Superior temporal gyrus (tissue), 1 donor: Measurements from ENCODE around the gene AASDHPPT.

Source experiments
- DNase-seq: peaks from one replicate; pipeline ENCODE4 v3.0.0-alpha.2; 2016; ENCODE audit errors: extremely low spot score

The AASDHPPT gene

GRCh38 chr11:106086135-106086534 is 8.7 kb downstream of the AASDHPPT start:
- no peak for DNase-seq

GRCh38 chr11:106086850-106087249 is 9.4 kb downstream of the AASDHPPT start:
- DNase-seq, result peak; percentile 64

- peak; percentile 88 for DNase-seq
Observed at GRCh38 chr11:106087815-106088435, 10.5 kb downstream of the AASDHPPT start.

DNA sequence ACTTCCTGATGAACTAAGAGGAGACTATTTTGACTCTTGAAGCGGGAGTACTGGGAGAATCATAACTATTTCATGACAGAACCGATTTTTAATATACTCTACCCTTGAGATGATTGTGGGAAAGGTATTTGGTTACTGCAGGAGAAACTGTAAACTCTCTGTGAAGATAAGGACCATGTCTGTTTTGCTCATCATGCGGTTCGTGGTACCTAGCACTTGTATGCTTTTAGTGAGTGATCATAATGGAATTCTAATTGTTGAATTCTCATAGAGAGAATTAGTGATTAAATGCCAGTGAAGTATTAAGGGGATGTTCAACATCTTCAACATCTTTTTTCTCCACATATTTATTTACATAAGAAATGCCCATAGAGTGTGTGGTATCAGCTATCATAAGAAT is 11.4 kb downstream of the AASDHPPT start:
- DNase-seq, result no peak

GRCh38 chr11:106091480-106092123 is 14.1 kb downstream of the AASDHPPT start:
- no peak for DNase-seq

- DNase-seq, result no peak
Observed at GRCh38 chr11:106092446-106092845, 15.0 kb downstream of the AASDHPPT start.

- DNase-seq, result no peak
Observed at GRCh38 chr11:106098893-106099553, 21.6 kb downstream of the AASDHPPT start.

GRCh38 chr11:106101370-106101769 is 23.9 kb downstream of the AASDHPPT start:
- DNase-seq, result no peak

DNA sequence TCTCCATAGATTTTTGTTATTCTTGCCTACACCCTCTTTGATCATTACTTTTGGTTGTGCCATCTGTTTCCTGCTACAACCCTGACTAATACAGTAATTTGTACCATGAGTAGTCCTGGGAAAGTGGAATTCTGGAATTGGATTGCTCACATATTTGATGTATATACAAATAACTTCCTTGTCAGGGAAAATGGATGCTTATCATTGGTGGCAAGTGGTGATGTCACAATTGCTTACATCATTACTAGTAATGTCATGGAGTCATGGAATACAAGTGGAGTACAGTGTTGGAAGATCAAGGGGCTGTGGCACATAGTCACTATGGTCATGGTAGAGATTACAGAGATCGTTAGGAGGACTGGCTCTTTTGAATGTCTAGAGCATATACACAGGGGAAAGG is 24.4 kb downstream of the AASDHPPT start:
- no peak for DNase-seq

GRCh38 chr11:106105986-106106385 is 28.5 kb downstream of the AASDHPPT start:
- no peak for DNase-seq

DNA sequence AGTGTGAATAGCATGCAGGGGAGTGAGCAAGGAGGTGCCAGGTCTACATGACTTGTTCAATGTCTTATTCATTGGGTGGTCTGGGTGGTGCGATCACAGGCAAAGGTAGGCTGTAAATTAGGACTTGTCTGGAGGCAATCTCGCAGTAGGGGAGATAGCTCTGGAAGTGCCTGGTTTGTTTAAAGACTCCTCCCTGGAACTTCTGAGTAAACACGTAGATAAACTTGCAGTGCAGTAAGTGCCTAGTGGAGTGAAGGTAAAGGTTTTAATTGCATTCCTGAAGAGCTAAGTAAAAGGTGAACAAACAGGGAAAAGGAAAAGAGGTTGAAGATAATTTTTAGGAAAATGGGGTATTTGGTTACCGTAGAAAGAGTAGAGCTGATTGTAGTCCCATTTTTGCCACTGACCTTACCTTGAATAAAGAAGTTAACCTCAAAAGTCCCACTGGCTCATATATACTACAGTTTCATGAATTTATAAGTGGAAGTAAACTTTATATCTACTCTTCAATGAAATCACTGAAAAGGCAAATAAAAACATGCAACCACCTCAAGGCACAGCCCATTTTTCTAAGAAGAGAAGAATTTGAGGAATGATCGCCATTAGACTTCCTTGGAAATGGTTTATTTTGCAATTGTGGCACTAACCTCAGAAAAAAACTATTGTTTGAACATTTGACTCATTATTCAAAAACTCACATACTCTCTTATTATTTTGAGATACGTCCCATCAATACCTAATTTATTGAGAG is 44.3 kb downstream of the AASDHPPT start:
- DNase-seq, result no peak

GRCh38 chr11:106127604-106128003 is 50.1 kb downstream of the AASDHPPT start:
- DNase-seq, result no peak

DNA sequence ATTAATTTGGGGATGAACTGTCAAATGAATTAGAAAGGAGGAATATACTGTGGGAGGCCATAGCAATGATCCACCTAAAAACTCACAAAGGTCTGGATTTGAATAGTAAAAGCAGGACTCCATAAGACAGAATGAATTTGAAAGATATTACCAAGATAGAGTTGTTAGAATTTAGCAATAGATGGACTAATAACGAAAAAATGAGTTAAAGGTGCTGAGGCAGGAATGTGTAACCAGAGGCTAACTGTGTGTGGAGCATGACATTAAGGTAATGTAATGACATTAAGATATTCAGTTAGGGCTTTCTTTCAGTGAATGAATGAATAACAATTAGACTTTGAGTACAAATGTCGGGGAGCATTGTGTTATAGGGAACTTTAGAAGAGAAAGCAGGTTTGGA is 51.3 kb downstream of the AASDHPPT start:
- DNase-seq, result no peak

DNA sequence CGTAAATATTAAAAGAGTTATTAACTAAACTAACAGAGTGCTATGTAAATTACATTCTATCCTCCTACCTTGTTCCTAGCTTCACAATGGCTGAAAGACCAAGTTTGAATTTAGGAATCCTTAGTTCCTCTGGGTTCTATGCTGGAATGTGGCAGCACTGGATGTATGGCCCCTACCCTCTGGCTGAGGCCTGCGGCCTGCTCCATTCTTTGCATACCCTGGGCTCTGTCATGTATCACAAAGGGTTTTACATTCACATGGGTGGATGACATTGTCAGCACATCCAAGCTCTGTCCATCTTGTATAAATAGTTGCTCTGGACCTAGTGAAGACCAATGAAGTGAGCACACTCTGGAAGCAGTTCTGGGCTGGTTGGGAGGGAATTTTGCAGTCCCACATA is 54.5 kb downstream of the AASDHPPT start:
- no peak for DNase-seq

DNA sequence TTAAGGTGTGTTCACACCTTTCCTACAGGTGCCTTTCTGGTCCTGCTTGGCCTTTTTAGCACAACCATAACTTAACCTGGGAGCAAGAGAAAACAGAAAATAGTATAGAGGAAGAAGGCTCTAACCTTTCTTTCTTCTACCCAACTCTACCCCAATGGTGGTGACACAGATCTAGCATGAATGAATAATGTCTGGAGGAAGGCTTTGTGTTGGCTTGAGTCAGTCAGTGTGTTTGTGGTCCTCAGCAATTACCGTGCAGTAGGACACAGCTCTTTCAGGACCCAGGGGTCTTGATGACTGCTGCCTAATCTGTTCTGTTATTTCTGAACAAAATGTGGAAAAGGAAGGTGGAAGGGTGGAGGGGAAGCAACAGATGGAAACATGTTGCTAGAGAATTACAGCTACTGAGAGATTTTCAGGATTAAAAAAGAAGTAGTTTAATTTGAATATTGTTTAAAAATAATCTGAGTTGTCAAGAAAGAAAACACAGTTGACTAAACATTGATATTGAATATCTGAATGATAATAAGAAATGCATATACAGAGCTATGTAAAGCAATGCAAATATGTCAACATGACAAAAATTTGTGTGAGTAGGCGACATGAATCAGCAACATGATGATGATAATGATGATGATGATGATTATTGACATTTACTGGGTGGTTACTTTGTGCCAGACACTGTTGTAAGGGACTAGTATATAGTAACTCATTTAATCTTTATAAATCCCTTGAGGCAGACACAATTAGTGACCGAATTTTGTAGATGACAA is 55.3 kb downstream of the AASDHPPT start:
- no peak for DNase-seq

- DNase-seq, result no peak
Observed at GRCh38 chr11:106133529-106133928, 56.1 kb downstream of the AASDHPPT start.

DNA sequence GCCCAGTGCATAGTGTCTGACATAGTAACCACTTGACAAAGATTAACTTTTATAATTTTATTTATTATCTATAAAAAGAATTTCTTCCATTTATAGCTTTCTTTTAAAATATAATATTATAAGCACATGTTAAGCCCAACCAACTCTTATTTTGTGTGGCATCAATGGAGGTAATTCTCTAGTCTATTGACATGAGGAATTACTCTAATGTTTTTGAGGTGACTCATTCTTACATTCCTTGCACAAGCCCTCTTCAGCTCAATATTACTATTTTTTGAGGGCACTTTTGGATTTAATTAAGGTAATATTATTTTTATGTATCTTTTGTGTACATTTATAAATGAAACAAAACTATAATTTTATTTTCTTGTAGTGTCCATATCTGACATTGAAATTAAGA is 59.6 kb downstream of the AASDHPPT start:
- no peak for DNase-seq

- no peak for DNase-seq
Observed at GRCh38 chr11:106137758-106138157, 60.3 kb downstream of the AASDHPPT start.
